ENCODE data around the gene RRBP1. TPM values are rescaled to one million over a fixed set of nuclear protein-coding genes. Genes with fewer than 3 reads are reported as not detected.

Gene RRBP1
- total RNA-seq (2021; fragmentation: NEBNext Ultra II Directional; extraction: Animal tissue kit (Norgen Biotek cat#: 25700)), result 100 to 1,000 TPM; 273 to 331 (median 317) TPM
- long read RNA-seq, full-length matches to known transcripts, result 67 of 180 reads
- long read RNA-seq, partial matches to known transcripts, result 104 of 180 reads
- long read RNA-seq, other reads (novel, unspliced or antisense), result 9 of 180 reads

GRCh38 chr20:17682103-17682888 lies at the start of gene RRBP1:
Gene RRBP1, minus strand, starts transcription at chr20:17682242. Its CDS starts 21,735 bp downstream, at chr20:17660507.
- Mint-ChIP-seq H3K4me1 (ENCODE audit: low read depth) (peaks cover 42% of the 10 kb centered on the region), H3K9me3 (peaks cover 4% of the 10 kb centered on the region; the same call in 1 of the 2 replicates), H3K27ac (peak within 1 kb of the TSS; percentile 86), H3K36me3 (ENCODE audit: low read depth) (peaks cover 28% of the 10 kb centered on the region), H3K4me3 (peak within 1 kb of the TSS; percentile 81), H3K27me3 (ENCODE audit: insufficient read depth) (peaks cover 27% of the 10 kb centered on the region)
- peak; percentile 89 for TF ChIP-seq CTCF (IDR thresholded peaks at IDR 0.05)
- DNase-seq, result peak; percentile 98

GRCh38 chr20:17731233-17731632 lies 49.2 kb upstream of the RRBP1 start:
- peaks cover 27% of the 10 kb centered on the region for H3K27me3 Mint-ChIP-seq (ENCODE audit: insufficient read depth)

GRCh38 chr20:17730071-17730470 lies 48.0 kb upstream of the RRBP1 start:
- H3K4me3 Mint-ChIP-seq, result no peak overlapping the region
- peaks cover 28% of the 10 kb centered on the region for H3K27me3 Mint-ChIP-seq (ENCODE audit: insufficient read depth)
- H3K27ac Mint-ChIP-seq, result no peak overlapping the region

More at GRCh38 chr20:17731233-17731632, 49.2 kb upstream of the RRBP1 start:
- no peak for DNase-seq
- no peak overlapping the region for H3K4me3 Mint-ChIP-seq
- H3K4me1 Mint-ChIP-seq (ENCODE audit: low read depth), result peaks cover 26% of the 10 kb centered on the region
- H3K36me3 Mint-ChIP-seq (ENCODE audit: low read depth), result peaks cover 9% of the 10 kb centered on the region
- H3K9me3 Mint-ChIP-seq, result peaks cover 10% of the 10 kb centered on the region
- no peak overlapping the region for H3K27ac Mint-ChIP-seq
- TF ChIP-seq CTCF (IDR thresholded peaks at IDR 0.05), result no peak

GRCh38 chr20:17728074-17728473 lies 46.0 kb upstream of the RRBP1 start:
- H3K27ac Mint-ChIP-seq, result no peak overlapping the region

More at GRCh38 chr20:17730071-17730470, 48.0 kb upstream of the RRBP1 start:
- TF ChIP-seq CTCF (IDR thresholded peaks at IDR 0.05), result no peak
- Mint-ChIP-seq H3K36me3 (ENCODE audit: low read depth) (no peaks in the 10 kb centered on the region), H3K4me1 (ENCODE audit: low read depth) (peaks cover 14% of the 10 kb centered on the region), H3K9me3 (no peaks in the 10 kb centered on the region)
- no peak for DNase-seq

GRCh38 chr20:17727351-17727750 lies 45.3 kb upstream of the RRBP1 start:
- TF ChIP-seq CTCF (IDR thresholded peaks at IDR 0.05), result no peak
- DNase-seq, result no peak
- Mint-ChIP-seq H3K4me3 (no peak overlapping the region), H3K9me3 (no peaks in the 10 kb centered on the region), H3K4me1 (ENCODE audit: low read depth) (no peaks in the 10 kb centered on the region), H3K36me3 (ENCODE audit: low read depth) (no peaks in the 10 kb centered on the region), H3K27ac (no peak overlapping the region), H3K27me3 (ENCODE audit: insufficient read depth) (peaks cover 41% of the 10 kb centered on the region)

More at GRCh38 chr20:17728074-17728473, 46.0 kb upstream of the RRBP1 start:
- TF ChIP-seq CTCF (IDR thresholded peaks at IDR 0.05), result no peak
- Mint-ChIP-seq H3K36me3 (ENCODE audit: low read depth) (no peaks in the 10 kb centered on the region), H3K4me1 (ENCODE audit: low read depth) (no peaks in the 10 kb centered on the region), H3K9me3 (no peaks in the 10 kb centered on the region), H3K27me3 (ENCODE audit: insufficient read depth) (peaks cover 37% of the 10 kb centered on the region), H3K4me3 (no peak overlapping the region)
- DNase-seq, result no peak

Data from HFFc6 (cell line).